HL-60/S4 treated with retinoic acid at 250 ng/mL for 4 days and 3 days (cell line): Measurements from ENCODE around the gene WDR86.

ENCODE experiments used
- in situ Hi-C: fragments of 300-500 bp; cut with MboI; formaldehyde crosslinking; loops from 2 replicates; pipeline ENCODE4 v1.7.0; 2022; ENCODE audit warnings: low sequenced_read_pairs

Gene WDR86

GRCh38 chr7:151408839-151409666, 785 bp downstream of the WDR86 start:
- in situ Hi-C loops = no loop called here

- in situ Hi-C loops = no loop called here
These were observed 1.4 kb downstream of the WDR86 start for GRCh38 chr7:151408498-151408838.

- in situ Hi-C loops = no loop called here
These were observed 2.8 kb downstream of the WDR86 start for GRCh38 chr7:151406886-151407583.

- in situ Hi-C loops = no loop called here
These were observed 3.6 kb downstream of the WDR86 start for GRCh38 chr7:151406051-151406875.

- in situ Hi-C loops = no loop called here
These were observed 4.2 kb downstream of the WDR86 start for GRCh38 chr7:151405588-151405987.

- in situ Hi-C loops = no loop called here
These were observed 4.8 kb downstream of the WDR86 start for GRCh38 chr7:151405056-151405455.

- in situ Hi-C loops = no loop called here
These were observed 5.4 kb downstream of the WDR86 start for GRCh38 chr7:151404216-151405011.

- in situ Hi-C loops = no loop called here
These were observed 6.1 kb downstream of the WDR86 start for GRCh38 chr7:151403764-151404163.

- in situ Hi-C loops = no loop called here
These were observed 7.6 kb downstream of the WDR86 start for GRCh38 chr7:151402029-151402835.

- in situ Hi-C loops = no loop called here
These were observed 9.1 kb downstream of the WDR86 start for GRCh38 chr7:151400626-151401315.

- in situ Hi-C loops = no loop called here
These were observed 9.9 kb downstream of the WDR86 start for GRCh38 chr7:151399906-151400305.

GRCh38 chr7:151399305-151399601, 10.6 kb downstream of the WDR86 start:
- in situ Hi-C loops = no loop called here

GRCh38 chr7:151398446-151399304, 11.2 kb downstream of the WDR86 start:
- in situ Hi-C loops = no loop called here

GRCh38 chr7:151397026-151397425, 12.8 kb downstream of the WDR86 start:
- in situ Hi-C loops = no loop called here

- in situ Hi-C loops = no loop called here
These were observed 13.4 kb downstream of the WDR86 start for GRCh38 chr7:151396328-151396970.

GRCh38 chr7:151395036-151395367, 14.8 kb downstream of the WDR86 start:
- in situ Hi-C loops = no loop called here

- in situ Hi-C loops = no loop called here
These were observed 15.5 kb downstream of the WDR86 start for GRCh38 chr7:151394076-151395035.
